HuH-7 (cell line): ENCODE results near the gene SAMD14.

ENCODE experiments used
- DNase-seq: peaks from one replicate; pipeline ENCODE4 v3.0.0; 2011; ENCODE audit warnings: low spot score

Gene SAMD14

GRCh38 chr17:50095626-50096037 lies 34.3 kb downstream of the SAMD14 start:
- DNase-seq: no peak

DNA sequence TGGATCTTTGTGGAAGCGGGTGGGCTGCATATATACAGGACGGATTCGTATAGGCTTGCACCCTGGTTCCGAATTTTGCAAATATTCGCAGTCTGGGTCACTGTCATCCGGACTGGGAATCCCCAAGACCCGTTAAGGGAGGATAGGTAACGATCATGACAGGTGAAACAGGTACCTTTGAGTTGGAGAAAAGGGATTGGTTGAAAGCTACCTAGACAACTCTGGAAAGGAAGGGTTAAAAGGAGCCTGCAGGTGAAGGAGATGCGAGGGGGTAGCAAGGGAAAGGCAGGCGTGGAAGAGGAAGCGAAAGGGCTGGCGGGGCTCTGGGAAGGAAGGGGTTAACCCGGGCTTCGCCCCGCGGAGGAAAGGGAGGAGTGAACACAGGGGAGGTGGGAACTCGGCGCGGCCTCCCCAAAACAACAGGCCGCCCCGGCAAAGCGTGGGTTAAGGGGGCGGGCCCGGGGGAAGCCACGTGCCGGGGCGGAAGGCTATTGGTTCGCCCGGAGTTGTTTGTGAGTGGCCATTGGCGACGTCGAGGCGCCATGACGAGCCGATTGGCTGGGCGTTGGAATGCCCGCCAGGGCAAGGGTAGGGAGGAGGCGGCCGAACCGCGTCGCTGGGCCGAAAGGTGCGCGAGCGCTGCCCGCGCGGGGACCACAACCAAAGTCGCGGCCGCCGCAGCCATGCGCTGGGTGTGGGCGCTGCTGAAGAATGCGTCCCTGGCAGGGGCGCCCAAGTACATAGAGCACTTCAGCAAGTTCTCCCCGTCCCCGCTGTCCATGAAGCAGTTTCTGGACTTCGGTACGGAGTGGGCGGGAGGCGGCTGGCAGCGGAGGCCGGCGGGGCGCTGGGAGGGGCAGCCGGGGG lies 35.0 kb downstream of the SAMD14 start, which contains the start of gene PDK2:
Gene PDK2 (plus strand): TSS at position 599 of the 867 bp plus-strand sequence. CDS start 85 bp downstream, at position 684.
- DNase-seq: peak; percentile 100

- DNase-seq: peak; percentile 93
Observed at GRCh38 chr17:50094243-50094752, 35.7 kb downstream of the SAMD14 start.

- no peak for DNase-seq
Observed at GRCh38 chr17:50093807-50094206, 36.2 kb downstream of the SAMD14 start.

DNA sequence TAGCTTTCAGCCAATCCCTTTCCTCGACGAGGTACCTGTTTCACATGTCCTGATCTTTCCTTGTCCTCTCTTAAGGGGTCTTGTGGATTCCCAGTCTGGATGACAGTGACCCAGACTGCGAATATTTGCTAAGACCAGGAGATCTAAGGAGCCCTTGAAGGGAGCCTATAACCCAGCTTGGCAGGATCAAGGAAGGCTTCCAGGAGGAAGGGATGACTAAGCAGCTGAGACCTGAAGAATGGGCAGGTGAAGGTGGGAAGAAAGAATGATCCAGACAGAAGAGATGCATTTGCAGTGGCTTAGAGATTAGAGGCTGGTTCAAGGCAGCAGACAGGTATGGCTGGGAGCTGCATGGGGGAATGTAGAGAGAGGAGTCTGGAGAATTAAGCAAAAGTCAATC lies 36.7 kb downstream of the SAMD14 start:
- no peak for DNase-seq

- no peak for DNase-seq
Observed at GRCh38 chr17:50091918-50092285, 38.1 kb downstream of the SAMD14 start.

DNA sequence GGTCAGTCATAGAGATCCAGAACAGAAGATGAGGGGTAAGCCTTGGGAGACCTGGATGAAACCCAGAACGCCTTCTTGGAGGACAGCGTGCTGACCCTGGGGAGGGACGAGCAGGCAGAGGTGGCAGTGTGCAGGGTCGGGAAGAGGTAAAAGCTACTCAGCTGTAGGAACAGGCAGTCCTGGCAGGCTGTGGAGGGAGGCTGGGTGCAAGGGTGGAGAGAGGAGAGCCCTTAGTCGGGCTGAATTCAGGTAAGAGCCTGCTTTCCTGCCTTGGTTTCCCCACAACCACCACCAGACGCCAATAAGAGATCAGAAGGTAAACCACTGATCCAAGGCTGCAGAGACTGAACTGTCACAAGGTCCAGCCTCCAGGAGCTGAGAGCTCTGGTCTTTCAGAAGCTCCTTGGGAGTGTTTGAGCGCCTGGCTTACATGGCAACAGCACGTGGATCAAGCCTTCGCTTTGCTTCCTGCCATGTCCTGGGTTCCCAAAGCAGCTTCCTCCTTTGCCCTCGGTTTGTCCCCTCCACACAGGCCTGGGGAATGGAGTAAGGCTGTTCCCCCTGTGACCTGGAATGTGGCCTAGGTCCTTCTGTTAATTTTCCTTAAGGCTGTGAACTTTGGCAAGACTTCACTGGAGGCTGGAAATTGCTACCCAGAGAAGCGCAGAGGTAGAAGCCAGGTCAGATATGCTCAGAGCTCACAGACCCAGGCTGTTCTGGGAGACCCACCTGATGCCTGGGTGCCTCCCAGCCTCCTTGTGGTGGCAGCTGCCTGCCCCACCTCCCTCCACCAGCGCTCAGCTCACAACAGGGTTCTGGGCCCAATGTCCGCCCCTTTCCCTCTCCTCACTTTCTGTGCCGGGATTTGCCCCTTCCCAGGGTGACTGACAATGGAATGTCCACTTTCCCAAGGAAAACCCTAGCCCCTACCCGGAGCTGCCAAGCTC lies 38.7 kb downstream of the SAMD14 start:
- DNase-seq: no peak

GRCh38 chr17:50090071-50090470 lies 39.9 kb downstream of the SAMD14 start:
- no peak for DNase-seq

- DNase-seq: no peak
Observed at GRCh38 chr17:50088952-50089825, 40.8 kb downstream of the SAMD14 start.

- DNase-seq: no peak
Observed at GRCh38 chr17:50087912-50088405, 42.0 kb downstream of the SAMD14 start.

DNA sequence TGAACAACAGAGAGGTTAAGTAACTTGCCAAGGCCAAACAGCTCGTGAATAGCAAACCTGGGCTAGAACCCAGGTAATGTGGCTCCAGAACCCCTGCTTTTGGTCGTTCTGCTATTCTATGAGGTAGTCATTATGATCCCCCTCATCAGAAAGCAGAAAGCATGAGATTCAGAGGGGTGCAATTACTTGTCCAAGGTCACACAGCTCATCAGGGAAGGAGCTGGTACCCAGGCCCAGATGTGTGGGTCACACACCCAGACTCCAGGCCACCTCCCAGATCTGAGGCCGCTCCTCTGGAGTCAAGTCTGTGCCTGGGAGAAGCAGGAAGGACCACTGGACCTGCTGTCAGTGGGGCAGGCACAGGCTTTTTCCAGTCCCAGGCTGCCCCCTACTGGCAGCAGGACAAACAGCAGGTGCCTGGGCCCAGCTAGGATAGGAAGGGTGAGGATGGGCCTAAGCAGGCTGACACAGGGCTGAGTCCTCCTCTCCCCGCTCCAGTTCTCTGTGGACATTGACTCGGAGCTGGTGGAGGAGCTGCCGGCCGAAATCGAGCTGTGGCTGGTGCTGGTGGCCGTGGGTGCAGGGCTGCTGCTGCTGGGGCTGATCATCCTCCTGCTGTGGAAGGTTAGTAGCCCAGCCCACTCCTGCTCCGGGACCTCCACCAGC lies 42.6 kb downstream of the SAMD14 start:
- DNase-seq: peak; percentile 97

GRCh38 chr17:50081757-50082156 lies 48.2 kb downstream of the SAMD14 start:
- DNase-seq: no peak

DNA sequence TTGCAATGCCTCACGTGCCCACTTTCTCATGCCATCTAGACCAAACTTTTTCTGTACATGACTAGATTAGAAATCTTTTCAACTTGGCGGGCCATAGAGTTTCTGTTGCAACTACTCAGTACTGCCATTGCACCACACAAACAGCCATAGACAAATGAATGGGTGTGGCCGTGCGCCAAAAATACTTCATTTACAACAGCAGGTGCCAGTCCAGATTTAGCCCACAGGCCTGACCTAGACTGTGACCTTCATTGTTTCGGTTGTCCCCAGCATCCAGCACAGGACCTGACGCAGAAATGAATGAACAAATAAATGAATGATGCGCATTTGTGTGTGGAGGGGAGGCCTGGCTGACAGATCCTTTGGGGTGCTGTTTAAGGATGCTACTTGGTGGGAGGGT lies 49.1 kb downstream of the SAMD14 start:
- DNase-seq: no peak

DNA sequence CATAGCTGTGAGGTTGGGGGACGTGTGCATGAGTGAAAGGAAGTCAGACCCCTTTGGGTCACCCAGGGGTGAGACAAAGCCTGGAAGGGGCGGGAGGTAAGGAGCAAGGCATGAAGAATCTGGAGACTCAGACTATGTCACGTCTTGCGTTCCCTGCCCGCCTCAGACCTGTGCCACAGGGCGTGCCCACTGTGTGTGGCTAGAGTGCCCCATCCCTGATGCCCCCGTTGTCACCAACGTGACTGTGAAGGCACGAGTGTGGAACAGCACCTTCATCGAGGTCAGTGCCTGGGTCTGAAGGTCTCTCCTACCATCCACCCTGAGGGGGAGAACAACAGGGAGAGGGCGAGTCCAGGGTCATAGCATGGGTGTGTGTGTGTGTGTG lies 49.9 kb downstream of the SAMD14 start:
- DNase-seq: no peak

DNA sequence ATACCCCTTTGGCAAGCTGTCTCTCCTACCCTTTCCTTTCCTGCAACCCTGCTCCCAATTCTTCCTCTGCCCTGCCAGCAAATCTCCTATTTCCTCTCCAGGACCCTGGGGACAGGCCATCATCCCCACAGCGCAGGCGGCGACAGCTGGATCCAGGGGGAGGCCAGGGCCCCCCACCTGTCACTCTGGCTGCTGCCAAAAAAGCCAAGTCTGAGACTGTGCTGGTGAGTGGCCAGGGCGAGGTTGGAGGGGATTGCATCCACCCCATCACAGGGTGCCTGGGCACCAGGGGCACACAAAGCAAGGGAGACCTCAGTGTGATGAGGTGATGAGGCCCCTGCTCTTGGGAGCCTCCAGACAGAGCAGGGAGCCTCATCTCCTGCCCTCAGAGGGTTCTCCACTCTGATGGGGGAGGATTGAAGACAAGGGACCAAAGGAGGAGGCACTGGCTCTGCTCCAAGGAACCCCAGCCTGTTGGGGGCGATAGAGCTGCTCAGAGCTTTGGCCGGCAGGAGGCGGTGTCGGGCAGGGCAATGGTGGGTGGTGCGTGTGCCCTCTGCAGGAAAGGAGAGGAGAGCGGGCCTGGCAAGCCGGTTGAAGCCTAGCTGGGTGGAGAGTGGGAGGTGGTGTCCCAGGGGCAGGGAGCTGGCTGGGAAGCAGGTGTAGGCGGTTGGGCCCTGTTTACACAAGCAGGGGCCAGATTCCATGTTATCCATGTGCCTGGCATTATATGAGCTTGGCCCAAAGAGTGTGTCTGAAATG lies 50.4 kb downstream of the SAMD14 start:
- DNase-seq: peak; percentile 46

- no peak for DNase-seq
Observed at GRCh38 chr17:50078430-50078829, 51.5 kb downstream of the SAMD14 start.

GRCh38 chr17:50076591-50077235 lies 53.2 kb downstream of the SAMD14 start:
- peak; percentile 43 for DNase-seq

GRCh38 chr17:50076221-50076590 lies 53.8 kb downstream of the SAMD14 start:
- no peak for DNase-seq

DNA sequence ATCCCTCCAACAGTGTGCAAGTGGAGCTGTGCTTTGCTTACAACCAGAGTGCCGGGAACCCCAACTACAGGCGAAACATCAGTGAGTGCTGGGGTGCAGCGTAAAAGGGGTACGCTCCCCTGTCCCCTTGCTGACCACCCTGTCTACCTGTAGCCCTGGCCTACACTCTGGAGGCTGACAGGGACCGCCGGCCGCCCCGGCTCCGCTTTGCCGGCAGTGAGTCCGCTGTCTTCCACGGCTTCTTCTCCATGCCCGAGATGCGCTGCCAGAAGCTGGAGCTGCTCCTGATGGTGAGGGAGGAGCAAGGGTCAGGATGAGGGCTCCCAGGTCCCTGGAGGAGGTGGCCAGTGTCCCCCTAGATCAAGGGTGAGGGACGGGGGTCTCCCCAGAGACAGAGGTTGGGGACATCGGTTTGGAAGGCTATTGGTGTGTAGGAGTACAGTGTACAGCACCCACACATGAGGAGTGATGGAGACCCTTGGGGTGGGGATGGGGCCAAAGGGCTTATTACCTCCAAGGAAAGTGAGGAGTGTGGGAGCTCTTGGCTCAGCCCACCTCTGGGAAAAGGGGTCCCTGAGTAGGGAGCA lies 54.4 kb downstream of the SAMD14 start:
- no peak for DNase-seq
